Measurements from ENCODE around the gene CUL2. TPM values are rescaled to one million over a fixed set of nuclear protein-coding genes. Genes with fewer than 3 reads are reported as not detected.

Gene CUL2
- total RNA-seq, 1 experiment from 2014 or later = 32.4 TPM

GRCh38 chr10:35007858-35008301 is 82.3 kb downstream of the CUL2 start:
- TF ChIP-seq POLR2AphosphoS5 (IDR thresholded peaks at IDR 0.05; ENCODE audit: low read depth, low read length) (peak; percentile 51), TCF7L2 (IDR thresholded peaks at IDR 0.05; ENCODE audit: low read depth, low read length) (peak; percentile 97), REST (IDR thresholded peaks at IDR 0.05; ENCODE audit: insufficient read depth in 1 of 2, low read depth in 2 of 2, low read length in 1 of 2) (no peak), SIN3A (IDR thresholded peaks at IDR 0.05; ENCODE audit: borderline replicate concordance, insufficient read depth, low read depth, low read length) (no peak), CTCF (IDR thresholded peaks at IDR 0.05) (no peak)
- ATAC-seq (peak; percentile 83), DNase-seq (ENCODE audit: low read depth, low spot score) (no peak)
- Histone ChIP-seq H3K9me3 (ENCODE audit: control insufficient read depth, insufficient read depth, low read depth, low read length) (no peaks in the 10 kb centered on the region), H3K4me1 (ENCODE audit: control insufficient read depth, insufficient read depth, low read length) (peaks cover 14% of the 10 kb centered on the region), H3K27ac (ENCODE audit: low read length) (peak overlapping the region; percentile 51; the same call in 1 of the 2 replicates), H3K27me3 (ENCODE audit: control insufficient read depth, insufficient read depth, low read length) (no peaks in the 10 kb centered on the region), H3K4me3 (ENCODE audit: low read depth in 2 of 2, low read length in 2 of 2) (no peak overlapping the region), H3K36me3 (ENCODE audit: control insufficient read depth, insufficient read depth, low read length) (no peaks in the 10 kb centered on the region)
- CTCF ChIA-PET = interaction anchor here (0.5 kb wide), 1 partner anchor 95 kb away, joined by 3 read pairs; no protein-coding TSS in a partner anchor
- POLR2A ChIA-PET = no interaction called here
- intact Hi-C loops (cut with micrococcal nuclease; ENCODE audit: unreplicated experiment) = no loop called here
- BruUV-seq (replicated peaks) = no TSS peak
- in situ Hi-C loops (cut with HindIII; ENCODE audit: low pct_unique_long_range_greater_than_20kb, low sequenced_read_pairs) = no loop called here

GRCh38 chr10:35006836-35007235 is 83.3 kb downstream of the CUL2 start:
- in situ Hi-C loops (cut with HindIII; ENCODE audit: low pct_unique_long_range_greater_than_20kb, low sequenced_read_pairs) = no loop called here
- ATAC-seq (no peak), DNase-seq (ENCODE audit: low read depth, low spot score) (no peak)
- ChIA-PET CTCF (interaction anchor here (1.3 kb wide), 1 partner anchor 12 kb away, joined by 4 read pairs; no protein-coding TSS in a partner anchor), POLR2A (no interaction called here)
- Histone ChIP-seq H3K9me3 (ENCODE audit: control insufficient read depth, insufficient read depth, low read depth, low read length) (no peaks in the 10 kb centered on the region), H3K36me3 (ENCODE audit: control insufficient read depth, insufficient read depth, low read length) (no peaks in the 10 kb centered on the region), H3K4me3 (ENCODE audit: low read depth in 2 of 2, low read length in 2 of 2) (no peak overlapping the region), H3K27ac (ENCODE audit: low read length) (no peak overlapping the region; the same call in 1 of the 2 replicates), H3K4me1 (ENCODE audit: control insufficient read depth, insufficient read depth, low read length) (peaks cover 14% of the 10 kb centered on the region), H3K27me3 (ENCODE audit: control insufficient read depth, insufficient read depth, low read length) (no peaks in the 10 kb centered on the region)
- TF ChIP-seq REST (IDR thresholded peaks at IDR 0.05; ENCODE audit: insufficient read depth in 1 of 2, low read depth in 2 of 2, low read length in 1 of 2) (no peak), POLR2AphosphoS5 (IDR thresholded peaks at IDR 0.05; ENCODE audit: low read depth, low read length) (no peak), CTCF (IDR thresholded peaks at IDR 0.05) (no peak), TCF7L2 (IDR thresholded peaks at IDR 0.05; ENCODE audit: low read depth, low read length) (no peak), SIN3A (IDR thresholded peaks at IDR 0.05; ENCODE audit: borderline replicate concordance, insufficient read depth, low read depth, low read length) (no peak)
- no TSS peak for BruUV-seq (replicated peaks)
- intact Hi-C loops (cut with micrococcal nuclease; ENCODE audit: unreplicated experiment) = no loop called here
